Activated effector memory CD4-positive, alpha-beta T cell treated with Interleukin-2 at 50 U/mL for 16 hours (primary cell): ENCODE results near the gene ALB.

Source experiments
- DNase-seq: peaks from one replicate; pipeline ENCODE4 v3.0.0-alpha.2; 2020

Gene ALB

DNA sequence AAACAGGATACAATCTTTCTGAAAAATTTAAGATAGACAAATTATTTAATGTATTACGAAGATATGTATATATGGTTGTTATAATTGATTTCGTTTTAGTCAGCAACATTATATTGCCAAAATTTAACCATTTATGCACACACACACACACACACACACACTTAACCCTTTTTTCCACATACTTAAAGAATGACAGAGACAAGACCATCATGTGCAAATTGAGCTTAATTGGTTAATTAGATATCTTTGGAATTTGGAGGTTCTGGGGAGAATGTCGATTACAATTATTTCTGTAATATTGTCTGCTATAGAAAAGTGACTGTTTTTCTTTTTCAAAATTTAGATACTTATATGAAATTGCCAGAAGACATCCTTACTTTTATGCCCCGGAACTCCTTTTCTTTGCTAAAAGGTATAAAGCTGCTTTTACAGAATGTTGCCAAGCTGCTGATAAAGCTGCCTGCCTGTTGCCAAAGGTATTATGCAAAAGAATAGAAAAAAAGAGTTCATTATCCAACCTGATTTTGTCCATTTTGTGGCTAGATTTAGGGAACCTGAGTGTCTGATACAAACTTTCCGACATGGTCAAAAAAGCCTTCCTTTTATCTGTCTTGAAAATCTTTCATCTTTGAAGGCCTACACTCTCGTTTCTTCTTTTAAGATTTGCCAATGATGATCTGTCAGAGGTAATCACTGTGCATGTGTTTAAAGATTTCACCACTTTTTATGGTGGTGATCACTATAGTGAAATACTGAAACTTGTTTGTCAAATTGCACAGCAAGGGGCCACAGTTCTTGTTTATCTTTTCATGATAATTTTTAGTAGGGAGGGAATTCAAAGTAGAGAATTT is 5.2 kb downstream of the ALB start:
- no peak for DNase-seq

DNA sequence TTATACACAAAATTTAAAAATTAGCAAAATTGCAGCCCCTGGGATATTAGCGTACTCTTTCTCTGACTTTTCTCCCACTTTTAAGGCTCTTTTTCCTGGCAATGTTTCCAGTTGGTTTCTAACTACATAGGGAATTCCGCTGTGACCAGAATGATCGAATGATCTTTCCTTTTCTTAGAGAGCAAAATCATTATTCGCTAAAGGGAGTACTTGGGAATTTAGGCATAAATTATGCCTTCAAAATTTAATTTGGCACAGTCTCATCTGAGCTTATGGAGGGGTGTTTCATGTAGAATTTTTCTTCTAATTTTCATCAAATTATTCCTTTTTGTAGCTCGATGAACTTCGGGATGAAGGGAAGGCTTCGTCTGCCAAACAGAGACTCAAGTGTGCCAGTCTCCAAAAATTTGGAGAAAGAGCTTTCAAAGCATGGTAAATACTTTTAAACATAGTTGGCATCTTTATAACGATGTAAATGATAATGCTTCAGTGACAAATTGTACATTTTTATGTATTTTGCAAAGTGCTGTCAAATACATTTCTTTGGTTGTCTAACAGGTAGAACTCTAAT is 6.0 kb downstream of the ALB start:
- no peak for DNase-seq

DNA sequence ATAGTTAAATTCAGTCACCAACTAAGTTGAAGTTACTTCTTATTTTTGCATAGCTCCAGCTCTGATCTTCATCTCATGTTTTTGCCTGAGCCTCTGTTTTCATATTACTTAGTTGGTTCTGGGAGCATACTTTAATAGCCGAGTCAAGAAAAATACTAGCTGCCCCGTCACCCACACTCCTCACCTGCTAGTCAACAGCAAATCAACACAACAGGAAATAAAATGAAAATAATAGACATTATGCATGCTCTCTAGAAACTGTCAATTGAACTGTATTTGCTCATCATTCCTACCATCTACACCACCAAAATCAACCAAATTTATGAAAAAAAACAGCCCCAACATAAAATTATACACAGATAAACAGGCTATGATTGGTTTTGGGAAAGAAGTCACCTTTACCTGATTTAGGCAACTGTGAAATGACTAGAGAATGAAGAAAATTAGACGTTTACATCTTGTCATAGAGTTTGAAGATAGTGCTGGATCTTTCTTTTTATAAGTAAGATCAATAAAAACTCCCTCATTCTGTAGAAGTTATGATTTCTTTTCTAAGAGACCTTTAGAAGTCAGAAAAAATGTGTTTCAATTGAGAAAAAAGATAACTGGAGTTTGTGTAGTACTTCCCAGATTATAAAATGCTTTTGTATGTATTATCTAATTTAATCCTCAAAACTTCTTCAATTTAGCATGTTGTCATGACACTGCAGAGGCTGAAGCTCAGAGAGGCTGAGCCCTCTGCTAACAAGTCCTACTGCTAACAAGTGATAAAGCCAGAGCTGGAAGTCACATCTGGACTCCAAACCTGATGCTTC is 7.0 kb downstream of the ALB start:
- no peak for DNase-seq

DNA sequence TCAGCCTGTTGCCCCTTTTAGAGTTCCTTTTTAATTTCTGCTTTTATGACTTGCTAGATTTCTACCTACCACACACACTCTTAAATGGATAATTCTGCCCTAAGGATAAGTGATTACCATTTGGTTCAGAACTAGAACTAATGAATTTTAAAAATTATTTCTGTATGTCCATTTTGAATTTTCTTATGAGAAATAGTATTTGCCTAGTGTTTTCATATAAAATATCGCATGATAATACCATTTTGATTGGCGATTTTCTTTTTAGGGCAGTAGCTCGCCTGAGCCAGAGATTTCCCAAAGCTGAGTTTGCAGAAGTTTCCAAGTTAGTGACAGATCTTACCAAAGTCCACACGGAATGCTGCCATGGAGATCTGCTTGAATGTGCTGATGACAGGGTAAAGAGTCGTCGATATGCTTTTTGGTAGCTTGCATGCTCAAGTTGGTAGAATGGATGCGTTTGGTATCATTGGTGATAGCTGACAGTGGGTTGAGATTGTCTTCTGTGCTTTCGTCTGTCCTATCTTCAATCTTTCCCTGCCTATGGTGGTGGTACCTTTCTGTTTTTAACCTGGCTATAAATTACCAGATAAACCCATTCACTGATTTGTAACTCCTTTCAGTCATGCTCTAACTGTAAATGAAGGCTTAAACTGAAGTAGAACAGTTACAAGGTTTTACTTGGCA is 7.8 kb downstream of the ALB start:
- DNase-seq = no peak

DNA sequence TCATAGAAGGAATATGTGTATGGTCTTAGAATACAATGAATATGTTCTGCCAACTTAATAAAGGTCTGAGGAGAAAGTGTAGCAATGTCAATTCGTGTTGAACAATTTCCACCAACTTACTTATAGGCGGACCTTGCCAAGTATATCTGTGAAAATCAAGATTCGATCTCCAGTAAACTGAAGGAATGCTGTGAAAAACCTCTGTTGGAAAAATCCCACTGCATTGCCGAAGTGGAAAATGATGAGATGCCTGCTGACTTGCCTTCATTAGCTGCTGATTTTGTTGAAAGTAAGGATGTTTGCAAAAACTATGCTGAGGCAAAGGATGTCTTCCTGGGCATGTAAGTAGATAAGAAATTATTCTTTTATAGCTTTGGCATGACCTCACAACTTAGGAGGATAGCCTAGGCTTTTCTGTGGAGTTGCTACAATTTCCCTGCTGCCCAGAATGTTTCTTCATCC is 9.2 kb downstream of the ALB start:
- no peak for DNase-seq

DNA sequence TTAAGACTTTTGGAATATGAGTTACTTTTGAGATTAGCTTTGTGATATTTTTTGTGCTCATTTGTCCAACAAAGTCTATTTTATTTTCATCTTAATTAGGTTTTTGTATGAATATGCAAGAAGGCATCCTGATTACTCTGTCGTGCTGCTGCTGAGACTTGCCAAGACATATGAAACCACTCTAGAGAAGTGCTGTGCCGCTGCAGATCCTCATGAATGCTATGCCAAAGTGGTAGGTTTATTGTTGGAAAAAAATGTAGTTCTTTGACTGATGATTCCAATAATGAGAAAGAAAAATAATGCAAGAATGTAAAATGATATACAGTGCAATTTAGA is 10.8 kb downstream of the ALB start:
- no peak for DNase-seq

DNA sequence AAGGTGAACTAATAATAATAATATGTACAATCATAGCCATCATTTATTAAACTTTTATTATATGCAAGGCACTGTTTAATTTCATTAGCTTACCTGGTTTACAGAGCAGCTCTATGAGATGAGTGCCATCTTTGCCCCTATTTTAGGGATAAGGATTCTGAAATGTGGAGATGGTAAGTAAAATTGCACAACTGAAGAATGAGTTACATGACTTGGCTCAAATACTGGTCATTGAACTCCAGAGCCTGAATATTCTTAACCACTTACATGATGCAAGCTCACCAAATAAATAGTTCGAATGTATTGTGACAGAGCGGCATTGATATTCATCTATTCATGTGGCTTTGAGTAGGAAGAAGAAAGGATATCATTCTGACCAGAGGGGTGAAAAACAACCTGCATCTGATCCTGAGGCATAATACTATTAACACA is 11.7 kb downstream of the ALB start:
- no peak for DNase-seq

DNA sequence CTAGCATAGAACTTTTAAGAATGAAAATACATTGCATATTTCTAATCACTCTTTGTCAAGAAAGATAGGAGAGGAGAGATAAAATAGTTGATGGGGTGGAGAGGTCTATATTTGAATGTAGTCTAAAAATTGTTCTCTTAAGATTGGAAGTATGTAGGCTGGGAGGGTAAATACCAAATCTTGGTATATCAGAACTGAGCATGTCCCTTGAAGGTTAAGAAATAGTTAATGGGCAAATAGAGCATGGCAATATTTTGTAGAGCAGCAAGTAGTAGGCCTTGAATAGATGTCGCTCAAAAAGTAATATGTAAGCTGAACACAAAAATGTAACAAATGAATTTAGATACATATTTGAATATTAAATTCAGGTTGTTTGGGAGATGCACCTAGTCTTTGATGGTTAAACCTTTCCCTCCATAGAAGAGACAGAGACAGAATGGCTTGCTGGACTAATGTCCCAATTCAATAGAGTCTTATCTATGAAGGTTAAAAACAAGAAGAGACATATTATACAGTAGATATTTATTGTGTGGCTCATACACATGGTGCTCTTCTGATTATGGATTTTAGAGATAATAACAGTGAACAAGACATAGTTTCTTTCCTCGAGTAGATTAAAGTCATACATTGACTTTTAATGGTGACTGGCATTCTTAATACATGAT is 12.5 kb downstream of the ALB start:
- no peak for DNase-seq

DNA sequence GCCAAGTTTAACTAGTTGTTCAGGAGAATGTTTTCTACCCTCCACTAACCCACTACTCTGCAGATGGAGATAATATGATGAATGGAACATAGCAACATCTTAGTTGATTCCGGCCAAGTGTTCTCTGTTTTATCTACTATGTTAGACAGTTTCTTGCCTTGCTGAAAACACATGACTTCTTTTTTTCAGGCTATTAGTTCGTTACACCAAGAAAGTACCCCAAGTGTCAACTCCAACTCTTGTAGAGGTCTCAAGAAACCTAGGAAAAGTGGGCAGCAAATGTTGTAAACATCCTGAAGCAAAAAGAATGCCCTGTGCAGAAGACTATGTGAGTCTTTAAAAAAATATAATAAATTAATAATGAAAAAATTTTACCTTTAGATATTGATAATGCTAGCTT is 13.3 kb downstream of the ALB start:
- DNase-seq = no peak

DNA sequence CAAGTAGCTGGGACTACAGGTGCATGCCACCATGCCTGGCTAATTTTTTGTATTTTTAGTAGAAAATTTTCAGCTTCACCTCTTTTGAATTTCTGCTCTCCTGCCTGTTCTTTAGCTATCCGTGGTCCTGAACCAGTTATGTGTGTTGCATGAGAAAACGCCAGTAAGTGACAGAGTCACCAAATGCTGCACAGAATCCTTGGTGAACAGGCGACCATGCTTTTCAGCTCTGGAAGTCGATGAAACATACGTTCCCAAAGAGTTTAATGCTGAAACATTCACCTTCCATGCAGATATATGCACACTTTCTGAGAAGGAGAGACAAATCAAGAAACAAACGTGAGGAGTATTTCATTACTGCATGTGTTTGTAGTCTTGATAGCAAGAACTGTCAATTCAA is 13.9 kb downstream of the ALB start:
- no peak for DNase-seq

DNA sequence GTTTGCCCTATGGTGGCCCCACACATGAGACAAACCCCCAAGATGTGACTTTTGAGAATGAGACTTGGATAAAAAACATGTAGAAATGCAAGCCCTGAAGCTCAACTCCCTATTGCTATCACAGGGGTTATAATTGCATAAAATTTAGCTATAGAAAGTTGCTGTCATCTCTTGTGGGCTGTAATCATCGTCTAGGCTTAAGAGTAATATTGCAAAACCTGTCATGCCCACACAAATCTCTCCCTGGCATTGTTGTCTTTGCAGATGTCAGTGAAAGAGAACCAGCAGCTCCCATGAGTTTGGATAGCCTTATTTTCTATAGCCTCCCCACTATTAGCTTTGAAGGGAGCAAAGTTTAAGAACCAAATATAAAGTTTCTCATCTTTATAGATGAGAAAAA is 14.6 kb downstream of the ALB start:
- DNase-seq = no peak

DNA sequence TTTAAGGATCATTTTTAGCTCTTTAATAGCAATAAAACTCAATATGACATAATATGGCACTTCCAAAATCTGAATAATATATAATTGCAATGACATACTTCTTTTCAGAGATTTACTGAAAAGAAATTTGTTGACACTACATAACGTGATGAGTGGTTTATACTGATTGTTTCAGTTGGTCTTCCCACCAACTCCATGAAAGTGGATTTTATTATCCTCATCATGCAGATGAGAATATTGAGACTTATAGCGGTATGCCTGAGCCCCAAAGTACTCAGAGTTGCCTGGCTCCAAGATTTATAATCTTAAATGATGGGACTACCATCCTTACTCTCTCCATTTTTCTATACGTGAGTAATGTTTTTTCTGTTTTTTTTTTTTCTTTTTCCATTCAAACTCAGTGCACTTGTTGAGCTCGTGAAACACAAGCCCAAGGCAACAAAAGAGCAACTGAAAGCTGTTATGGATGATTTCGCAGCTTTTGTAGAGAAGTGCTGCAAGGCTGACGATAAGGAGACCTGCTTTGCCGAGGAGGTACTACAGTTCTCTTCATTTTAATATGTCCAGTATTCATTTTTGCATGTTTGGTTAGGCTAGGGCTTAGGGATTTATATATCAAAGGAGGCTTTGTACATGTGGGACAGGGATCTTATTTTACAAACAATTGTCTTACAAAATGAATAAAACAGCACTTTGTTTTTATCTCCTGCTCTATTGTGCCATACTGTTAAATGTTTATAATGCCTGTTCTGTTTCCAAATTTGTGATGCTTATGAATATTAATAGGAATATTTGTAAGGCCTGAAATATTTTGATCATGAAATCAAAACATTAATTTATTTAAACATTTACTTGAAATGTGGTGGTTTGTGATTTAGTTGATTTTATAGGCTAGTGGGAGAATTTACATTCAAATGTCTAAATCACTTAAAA is 15.3 kb downstream of the ALB start:
- DNase-seq = no peak

DNA sequence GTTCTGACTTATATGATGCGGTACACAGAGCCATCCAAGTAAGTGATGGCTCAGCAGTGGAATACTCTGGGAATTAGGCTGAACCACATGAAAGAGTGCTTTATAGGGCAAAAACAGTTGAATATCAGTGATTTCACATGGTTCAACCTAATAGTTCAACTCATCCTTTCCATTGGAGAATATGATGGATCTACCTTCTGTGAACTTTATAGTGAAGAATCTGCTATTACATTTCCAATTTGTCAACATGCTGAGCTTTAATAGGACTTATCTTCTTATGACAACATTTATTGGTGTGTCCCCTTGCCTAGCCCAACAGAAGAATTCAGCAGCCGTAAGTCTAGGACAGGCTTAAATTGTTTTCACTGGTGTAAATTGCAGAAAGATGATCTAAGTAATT is 16.5 kb downstream of the ALB start:
- DNase-seq = no peak

DNA sequence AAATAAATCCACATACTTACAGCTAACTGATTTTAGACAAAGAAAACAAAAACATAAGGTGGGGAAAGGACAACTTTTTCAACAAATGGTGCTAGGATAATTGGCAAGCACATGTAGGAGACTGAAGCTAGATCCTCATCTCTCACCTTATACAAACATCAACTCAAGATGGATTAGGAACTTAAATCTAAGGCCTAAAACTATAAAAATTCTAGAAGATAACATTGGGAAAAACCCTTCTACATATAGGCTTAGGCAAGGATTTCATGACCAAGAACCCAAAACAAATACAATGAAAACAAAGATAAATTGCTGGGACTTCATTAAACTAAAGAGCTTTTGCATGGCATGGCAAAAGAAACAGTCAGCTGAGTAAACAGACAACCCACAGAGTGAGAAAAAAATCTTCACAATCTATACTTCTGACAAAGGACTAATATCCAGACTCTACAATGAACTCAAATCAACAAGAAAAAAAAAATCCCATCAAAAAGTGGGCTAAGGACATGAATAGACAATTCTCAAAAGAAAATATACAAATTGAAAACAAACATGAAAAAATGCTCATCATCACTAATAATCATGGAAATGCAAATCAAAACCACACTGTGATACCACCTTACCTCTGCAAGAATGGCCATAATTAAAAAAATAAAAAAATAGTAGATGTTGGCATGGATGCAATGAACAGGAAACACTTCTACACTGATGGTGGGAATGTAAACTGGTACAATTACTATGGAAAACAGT is 17.8 kb downstream of the ALB start:
- no peak for DNase-seq

DNA sequence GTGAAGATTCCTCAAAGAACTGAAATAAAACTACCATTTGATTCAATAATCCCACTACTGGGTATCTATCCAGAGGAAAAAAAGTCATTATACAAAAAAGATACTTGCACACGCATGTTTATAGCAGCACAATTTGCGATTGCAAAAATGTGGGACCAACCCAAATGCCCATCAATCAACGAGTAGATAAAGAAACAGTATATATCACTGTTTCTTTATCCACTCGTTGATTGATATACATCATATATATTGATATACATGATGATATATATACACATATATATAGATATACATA is 18.3 kb downstream of the ALB start:
- DNase-seq = no peak

DNA sequence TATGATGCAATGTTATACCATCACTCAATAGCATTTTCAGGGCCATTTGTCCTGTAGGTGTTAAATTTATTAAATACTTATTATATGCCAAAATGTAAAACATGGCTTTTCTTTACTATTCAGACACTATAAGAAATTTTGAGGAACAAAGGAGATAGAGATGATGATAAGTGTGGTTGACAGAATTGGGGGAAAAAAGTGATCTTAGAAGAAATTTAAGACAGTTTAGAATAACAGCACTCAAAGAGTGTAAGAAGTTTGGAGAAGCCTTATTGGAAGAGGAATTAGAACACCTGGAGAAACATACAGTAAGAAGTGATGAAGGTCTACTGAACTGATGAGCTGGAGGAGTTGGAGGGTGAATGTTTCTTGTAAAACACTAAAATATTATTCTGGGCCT is 19.1 kb downstream of the ALB start:
- DNase-seq = no peak

DNA sequence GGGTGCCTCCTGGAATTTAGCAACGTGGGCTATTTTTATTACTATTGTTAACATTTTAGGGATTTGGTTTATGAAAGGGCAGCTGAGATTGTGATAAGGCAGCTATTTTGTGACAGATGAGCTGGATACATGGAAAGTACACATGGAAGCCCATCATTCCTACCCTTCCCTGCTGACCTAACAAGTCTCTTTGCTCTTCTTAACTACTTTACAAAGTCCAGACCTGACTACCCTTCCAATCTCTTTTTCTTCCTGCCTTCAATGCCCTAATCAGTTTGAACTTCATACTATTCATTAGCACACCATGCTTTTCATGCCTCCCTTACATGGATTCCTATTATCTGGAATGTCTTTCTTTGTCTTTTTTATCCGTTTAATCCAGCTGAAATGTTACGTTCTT is 22.6 kb downstream of the ALB start:
- DNase-seq = no peak

DNA sequence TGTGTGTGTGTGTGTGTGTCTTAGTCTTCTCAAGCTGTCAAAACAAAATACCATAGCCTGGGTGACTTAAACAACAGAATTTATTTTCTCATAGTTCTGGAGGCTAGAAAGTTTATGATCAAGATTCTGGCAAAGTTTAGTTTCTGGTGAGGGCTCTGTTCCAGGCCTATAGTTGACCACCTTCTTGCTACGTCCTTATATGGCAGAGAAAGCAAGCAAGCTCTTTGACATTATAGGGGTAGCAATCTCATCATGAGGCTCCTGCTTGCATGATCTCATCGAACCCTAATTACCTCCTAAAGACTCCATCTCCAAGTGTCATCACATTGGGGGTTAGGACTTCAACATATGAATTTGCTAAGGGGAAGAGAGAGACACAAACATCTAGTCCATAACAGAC is 25.0 kb downstream of the ALB start:
- DNase-seq = no peak

DNA sequence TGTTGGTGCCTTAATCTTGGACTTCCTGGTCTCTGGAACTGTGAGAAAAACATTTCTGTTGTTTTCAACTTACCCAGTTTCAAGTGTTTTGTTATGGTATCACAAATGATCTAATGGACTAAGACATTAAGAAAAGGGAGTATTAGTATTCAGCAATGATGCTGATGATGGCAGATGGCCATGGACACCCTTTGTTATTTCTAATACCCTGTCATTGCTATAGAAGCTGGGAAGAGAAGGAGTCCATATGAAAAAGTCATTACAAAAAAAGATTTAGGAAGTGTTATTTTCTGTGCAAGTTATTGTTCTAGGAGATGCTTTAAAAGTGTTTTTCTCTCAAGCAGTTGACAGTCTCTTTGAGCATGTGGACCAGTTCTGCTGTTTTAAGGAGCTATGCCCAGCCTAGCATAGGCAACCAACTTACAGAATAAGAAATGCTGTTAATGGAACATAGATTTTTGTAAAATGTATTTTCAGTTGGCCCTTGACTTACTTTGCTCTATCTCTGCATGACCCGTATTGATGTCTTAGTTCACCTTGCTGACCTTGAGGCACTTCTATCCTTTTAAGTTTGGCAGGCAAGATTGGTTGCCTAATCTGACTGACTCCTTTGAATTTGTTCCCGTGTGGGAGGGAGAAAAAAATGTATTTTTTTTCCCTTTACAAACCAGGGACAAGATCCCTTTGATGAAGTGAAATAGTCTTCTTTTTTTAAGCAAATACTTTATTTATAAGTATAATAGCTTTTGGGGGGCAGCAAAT is 25.9 kb downstream of the ALB start:
- DNase-seq = no peak

DNA sequence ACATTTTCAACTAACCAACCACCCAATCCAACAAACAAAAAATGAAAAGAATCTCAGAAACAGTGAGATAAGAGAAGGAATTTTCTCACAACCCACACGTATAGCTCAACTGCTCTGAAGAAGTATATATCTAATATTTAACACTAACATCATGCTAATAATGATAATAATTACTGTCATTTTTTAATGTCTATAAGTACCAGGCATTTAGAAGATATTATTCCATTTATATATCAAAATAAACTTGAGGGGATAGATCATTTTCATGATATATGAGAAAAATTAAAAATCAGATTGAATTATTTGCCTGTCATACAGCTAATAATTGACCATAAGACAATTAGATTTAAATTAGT is 27.7 kb downstream of the ALB start:
- no peak for DNase-seq
